Coronary artery (tissue), 2 donors: Measurements from ENCODE around the gene PRTN3.
A peak's percentile ranks its signal among the peaks of the same experiment; 100 is the strongest.

Experiments
- DNase-seq: peaks from one replicate; pipeline ENCODE4 v3.0.0-alpha.2; 2017; ENCODE audit warnings: low spot score
- H3K27ac ChIP-seq, 2 donors: fragments of 200-600 bp; sonication (generic); one replicate each; pipeline ENCODE4 v1.5.1; 2016 to 2019
- H3K4me3 ChIP-seq: fragments of 200-600 bp; sonication (generic); 2 replicates; pipeline ENCODE4 v1.5.1; 2016; ENCODE audit warnings: mild to moderate bottlenecking, moderate library complexity
- TF ChIP-seq, protein P1 (sequence below): fragments of 200-600 bp; sonication (generic); IDR thresholded peaks from one replicate; pipeline ENCODE4 v1.5.1; 2019; ENCODE audit warnings: antibody characterized with exemption

PRTN3 gene, protein sequence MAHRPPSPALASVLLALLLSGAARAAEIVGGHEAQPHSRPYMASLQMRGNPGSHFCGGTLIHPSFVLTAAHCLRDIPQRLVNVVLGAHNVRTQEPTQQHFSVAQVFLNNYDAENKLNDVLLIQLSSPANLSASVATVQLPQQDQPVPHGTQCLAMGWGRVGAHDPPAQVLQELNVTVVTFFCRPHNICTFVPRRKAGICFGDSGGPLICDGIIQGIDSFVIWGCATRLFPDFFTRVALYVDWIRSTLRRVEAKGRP

DNA sequence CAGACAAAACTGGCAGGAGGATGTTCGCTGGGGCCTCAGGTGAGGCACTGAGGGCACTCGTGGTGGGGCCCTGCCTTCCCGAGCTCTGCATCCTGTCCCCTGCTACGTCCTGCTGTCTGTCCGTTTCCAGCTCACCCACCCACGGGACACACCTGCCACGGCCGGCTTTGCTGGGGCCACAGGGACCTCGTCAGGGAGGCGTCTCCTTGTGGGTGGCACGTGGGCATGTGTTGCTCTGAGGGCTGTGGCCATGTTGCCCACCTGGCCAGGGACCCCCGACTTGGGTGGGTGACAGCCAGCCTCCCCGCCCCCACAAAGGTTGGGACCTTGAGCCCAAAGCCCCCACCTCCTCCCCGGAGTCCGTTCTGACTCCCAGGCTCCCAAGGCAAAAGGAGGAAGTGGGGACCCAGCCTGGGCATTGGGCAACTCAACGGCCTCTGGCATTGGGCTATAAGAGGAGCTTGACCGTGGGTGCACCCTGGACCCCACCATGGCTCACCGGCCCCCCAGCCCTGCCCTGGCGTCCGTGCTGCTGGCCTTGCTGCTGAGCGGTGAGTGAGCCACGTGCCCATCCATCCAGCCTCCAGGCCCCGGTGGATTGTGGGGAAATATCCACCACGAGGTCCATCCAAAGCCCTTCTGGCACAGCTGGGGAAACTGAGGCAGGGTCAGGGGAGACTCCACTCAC is at the start of gene PRTN3:
PRTN3 (plus strand) TSS at position 481 of the 688 bp plus-strand sequence; CDS start at position 491, 10 bp downstream.
- DNase-seq = no peak
- TF ChIP-seq, protein P1, sequence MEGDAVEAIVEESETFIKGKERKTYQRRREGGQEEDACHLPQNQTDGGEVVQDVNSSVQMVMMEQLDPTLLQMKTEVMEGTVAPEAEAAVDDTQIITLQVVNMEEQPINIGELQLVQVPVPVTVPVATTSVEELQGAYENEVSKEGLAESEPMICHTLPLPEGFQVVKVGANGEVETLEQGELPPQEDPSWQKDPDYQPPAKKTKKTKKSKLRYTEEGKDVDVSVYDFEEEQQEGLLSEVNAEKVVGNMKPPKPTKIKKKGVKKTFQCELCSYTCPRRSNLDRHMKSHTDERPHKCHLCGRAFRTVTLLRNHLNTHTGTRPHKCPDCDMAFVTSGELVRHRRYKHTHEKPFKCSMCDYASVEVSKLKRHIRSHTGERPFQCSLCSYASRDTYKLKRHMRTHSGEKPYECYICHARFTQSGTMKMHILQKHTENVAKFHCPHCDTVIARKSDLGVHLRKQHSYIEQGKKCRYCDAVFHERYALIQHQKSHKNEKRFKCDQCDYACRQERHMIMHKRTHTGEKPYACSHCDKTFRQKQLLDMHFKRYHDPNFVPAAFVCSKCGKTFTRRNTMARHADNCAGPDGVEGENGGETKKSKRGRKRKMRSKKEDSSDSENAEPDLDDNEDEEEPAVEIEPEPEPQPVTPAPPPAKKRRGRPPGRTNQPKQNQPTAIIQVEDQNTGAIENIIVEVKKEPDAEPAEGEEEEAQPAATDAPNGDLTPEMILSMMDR = no peak
- H3K27ac ChIP-seq = no peak within 1 kb of the TSS
- H3K4me3 ChIP-seq = no peak within 1 kb of the TSS

DNA sequence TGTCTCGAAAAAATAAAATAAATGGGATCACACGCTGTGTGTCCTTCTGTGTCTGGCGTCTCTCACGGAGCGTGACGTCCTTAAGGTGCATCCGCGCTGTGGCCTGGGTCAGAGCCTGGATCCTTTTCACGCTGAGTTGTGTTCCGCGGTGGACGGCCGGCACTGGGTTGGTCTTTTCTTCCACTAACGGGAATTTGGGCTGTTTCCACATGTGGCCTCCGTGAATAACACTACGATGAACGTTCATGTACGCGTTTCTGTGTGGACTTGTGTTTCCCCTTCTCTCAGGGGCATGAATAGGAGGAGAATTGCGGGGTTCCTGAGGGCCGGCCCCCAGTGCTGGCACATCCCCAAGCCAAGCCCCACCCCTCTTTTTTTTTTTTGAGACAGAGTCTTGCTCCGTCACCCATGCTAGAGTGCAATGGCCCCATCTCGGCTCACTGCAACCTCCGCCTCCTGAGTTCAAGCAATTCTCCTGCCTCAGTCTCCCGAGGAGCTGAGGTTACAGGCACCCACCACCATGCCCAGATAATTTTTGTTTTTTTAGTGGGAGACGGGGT is 49.7 kb upstream of the PRTN3 start:
- no peak for DNase-seq
- no peak overlapping the region for H3K27ac ChIP-seq
- TF ChIP-seq, protein P1 = no peak

DNA sequence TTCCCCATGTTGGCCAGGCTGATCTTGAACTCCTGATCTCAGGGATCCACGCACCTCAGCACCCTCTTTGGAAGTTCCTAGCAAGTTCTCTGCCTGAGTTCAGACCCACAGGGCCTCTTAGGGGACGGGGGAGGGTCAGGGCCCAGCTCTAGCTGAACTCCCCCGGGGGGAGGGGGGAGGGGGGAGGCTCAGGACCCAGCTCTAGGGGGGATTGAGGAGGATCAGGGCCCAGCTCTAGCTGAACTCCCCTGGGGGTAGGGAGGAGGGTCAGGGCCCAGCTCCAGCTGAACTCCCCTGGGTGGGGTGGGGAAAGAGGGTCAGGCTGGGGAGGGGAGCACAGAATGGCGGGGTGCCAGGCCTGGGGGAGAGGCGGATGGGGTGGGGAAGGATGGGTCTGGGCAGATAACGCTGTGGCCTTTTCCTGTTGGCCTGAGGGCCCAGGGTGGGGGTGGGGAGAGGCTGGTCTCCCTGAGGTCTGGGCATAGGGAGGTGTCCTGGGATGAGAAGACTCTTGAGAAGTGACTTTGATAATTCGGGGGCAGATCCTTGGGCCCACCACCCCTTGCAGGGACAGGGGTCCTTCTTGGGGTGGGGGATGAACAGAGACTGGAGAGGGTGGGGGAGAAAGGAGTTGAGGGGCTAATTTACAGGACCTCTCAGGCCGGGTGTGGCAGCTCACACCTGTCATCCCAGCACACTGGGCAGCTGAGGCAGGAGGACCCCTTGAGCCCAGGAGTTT is 49.1 kb upstream of the PRTN3 start:
- peak overlapping the region in 1 of 2 donors; percentile 6 for H3K27ac ChIP-seq
- no peak for DNase-seq
- no peak overlapping the region for H3K4me3 ChIP-seq
- TF ChIP-seq, protein P1 = no peak

More for the DNA sequence above, 49.7 kb upstream of the PRTN3 start:
- no peak overlapping the region for H3K4me3 ChIP-seq

DNA sequence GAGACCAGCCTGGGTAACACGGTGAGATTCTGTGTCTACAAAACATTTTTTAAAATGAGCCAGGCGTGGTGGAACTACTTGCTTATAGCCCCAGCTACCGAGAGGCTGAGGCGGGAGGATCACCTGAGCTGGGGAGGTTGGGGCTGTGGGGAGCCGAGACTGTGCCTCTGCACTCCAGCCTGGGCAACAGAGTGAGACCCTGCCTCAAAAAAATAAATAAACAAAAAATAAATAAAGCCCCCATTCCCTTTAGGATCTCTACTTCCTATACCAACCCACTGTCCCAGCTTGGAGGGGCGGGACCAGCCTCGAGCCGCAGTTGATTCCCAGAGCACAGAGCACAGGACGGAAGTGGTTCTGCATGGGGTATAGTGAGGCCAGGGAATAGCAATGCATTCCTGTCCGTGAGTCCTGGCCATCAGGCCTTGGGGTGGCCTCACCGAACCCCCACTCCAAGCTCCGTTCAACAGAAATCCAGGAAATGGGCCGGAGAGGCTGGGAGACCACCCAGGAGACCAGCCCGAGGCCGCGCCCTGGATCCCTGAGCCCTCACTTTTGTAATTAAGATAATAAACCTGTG is 48.4 kb upstream of the PRTN3 start:
- H3K27ac ChIP-seq = peak overlapping the region in 1 of 2 donors; percentile 6
- no peak for DNase-seq
- TF ChIP-seq, protein P1 = no peak
- no peak overlapping the region for H3K4me3 ChIP-seq

DNA sequence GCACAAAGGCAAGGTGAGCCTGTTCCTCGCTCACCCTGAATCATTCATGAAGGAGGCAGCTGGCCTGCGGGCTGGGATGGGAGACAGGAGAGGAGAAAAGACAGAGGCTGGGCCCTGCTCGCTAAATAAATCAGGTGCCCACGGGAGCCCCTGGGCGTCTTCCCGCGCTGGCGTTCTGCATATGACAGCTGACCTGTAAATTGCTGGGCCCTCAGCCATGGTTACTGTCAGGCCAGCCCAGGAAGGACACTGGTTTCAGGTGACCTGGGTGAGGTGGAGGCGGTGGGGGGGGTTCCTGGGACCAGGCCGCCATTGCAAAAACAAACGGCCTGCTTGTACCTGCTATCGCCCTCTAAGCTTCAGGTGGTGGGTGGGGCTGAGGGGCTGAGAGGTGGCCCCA is 47.0 kb upstream of the PRTN3 start:
- Histone ChIP-seq H3K4me3 (no peak overlapping the region), H3K27ac (no peak overlapping the region)
- TF ChIP-seq, protein P1 = no peak
- DNase-seq = no peak

DNA sequence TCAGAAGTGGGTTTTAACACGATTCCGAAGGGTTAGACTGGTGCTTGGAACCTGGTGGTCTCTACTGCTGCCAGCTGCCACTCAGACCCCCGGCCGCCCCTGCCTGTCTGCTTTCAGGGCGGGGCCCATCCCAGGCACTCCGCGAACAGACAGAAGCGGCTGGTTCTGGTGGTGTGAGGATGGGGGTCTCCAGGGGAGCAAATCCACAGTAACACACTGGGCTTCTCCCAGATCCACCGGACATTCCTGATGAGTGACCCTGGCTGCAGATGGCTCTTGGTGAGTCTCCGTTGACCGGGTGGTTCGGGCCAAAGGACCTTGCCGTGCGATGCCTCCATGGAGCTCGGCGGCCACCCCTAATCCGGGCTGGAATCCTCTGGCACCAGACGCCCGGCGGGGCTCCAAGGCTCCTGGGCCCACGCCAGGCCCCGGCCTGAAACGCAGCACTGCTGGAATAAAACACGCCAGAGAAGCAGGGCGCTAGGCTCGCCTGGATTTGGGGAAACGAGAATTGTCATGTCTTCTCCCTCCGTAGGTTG is 45.7 kb upstream of the PRTN3 start:
- H3K4me3 ChIP-seq = peak overlapping the region; percentile 23
- no peak for DNase-seq
- H3K27ac ChIP-seq = peak overlapping the region in 1 of 2 donors; percentile 73
- TF ChIP-seq, protein P1 = no peak
